HG03571 (cell line): ENCODE results near the gene LRWD1.
"Not testable (repeated sequence)": the region's sequence is repeated elsewhere in the genome, so short reads cannot be mapped to it uniquely, and the experiment has no call there.

ENCODE experiments used
- ATAC-seq: cut with Tn5 transposase; IDR thresholded peaks from one replicate; pipeline ENCODE4 v1.9.1; 2021; ENCODE audit not compliant: unreplicated experiment

Gene LRWD1

DNA sequence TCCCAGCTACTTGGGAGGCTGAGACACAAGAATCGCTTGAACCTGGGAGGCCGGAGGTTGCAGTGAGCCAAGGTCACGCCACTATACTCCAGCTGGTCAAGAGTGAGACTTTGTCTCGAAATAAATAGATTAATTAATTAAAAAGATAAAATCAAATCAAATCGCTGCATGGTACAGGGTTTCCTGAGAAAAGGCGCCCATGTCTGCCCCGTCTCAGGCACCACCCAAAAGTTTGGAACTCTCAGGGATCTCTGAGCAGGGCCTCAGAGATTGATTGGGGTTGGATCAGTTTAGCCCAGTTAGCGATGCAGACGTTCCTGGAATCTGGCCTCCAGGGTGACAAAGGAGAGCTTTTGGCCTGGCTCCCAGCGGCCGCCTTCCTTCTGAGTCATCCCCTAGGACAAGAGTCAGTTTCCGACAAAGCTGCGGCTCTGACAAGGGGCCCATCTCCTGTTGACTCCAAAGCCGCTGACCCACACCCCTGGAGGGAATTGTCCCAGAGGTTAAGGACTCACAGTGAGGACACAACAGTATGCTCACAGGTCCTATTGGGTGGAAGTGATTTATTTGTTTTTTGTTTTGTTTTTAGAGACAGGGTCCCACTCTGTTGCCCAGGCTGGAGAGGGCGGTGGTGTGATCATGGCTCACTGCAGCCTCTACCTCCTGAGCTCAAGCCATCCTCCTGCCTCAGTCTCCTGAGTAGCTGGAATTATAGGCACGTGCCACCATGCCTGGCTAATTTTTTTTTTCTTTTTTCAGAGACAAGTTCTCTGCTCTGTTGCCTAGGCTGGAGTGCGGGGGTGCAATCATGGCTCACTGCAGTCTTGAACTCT is 24.6 kb upstream of the LRWD1 start:
- no peak for ATAC-seq

GRCh38 chr7:102444961-102445673 is 19.7 kb upstream of the LRWD1 start:
- peak; percentile 46 for ATAC-seq

GRCh38 chr7:102445674-102446071 is 19.1 kb upstream of the LRWD1 start:
- ATAC-seq = no peak

GRCh38 chr7:102446387-102447156 is 18.2 kb upstream of the LRWD1 start:
- ATAC-seq = no peak

- ATAC-seq = no peak
These were observed 17.5 kb upstream of the LRWD1 start for GRCh38 chr7:102447311-102447710.

GRCh38 chr7:102449136-102449535 is 15.6 kb upstream of the LRWD1 start:
- no peak for ATAC-seq

GRCh38 chr7:102450242-102450641 is 14.5 kb upstream of the LRWD1 start:
- no peak for ATAC-seq

DNA sequence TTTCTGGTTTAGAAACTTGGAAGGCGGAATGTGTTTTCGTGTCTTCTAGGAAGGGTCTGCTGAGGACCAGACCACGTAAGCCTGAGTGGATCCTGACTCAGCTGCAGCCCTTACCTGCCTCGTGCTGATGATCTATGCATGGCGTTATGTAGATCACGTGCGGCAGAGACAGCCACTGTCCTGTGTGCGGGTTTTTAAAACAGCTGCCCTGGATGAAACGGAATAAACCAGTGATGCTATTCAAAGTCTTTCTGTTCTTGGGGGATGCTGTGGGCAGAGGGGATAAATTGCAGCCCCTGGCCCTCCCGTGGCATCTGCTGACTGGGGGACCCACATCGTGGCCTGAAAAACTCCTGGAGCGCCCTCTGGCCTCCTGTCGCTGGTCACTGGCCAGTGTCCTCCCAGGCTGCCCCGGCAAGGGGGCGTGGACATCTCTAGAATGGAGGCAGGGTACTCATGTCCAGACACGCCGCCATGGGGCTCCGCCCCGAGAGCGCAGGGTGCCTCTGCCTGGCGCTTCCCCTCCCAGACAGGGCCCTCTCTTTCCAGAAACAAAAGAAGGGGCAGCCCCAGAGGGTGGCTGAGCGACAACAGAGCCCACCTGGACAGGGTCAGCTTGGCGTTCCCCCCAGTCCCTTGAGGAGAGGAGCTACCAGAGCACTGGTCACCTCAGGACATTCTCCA is 13.3 kb upstream of the LRWD1 start:
- ATAC-seq = no peak

- ATAC-seq = no peak
These were observed 12.3 kb upstream of the LRWD1 start for GRCh38 chr7:102452451-102452850.

- no peak for ATAC-seq
These were observed 11.5 kb upstream of the LRWD1 start for GRCh38 chr7:102453319-102453718.

- ATAC-seq = no peak
These were observed 10.3 kb upstream of the LRWD1 start for GRCh38 chr7:102454468-102454867.

DNA sequence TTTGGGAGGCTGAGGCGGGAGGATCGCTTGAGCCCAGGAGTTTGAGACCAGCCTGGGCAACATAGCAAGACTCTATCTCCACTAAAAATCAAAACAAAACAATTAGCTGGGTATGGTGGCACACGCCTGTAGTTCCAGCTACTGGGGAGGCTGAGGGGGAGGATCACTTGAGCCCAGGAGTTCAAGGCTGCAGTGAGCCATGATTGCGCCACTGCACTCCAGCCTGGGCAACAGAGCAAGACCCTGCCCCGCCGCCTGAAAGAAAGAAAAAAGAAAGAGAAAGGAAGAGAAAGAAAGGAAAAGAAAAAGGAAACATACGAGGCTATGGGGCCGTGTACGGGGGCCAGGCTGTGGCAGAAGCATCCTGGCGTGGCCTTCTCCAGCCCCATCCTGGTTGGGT is 9.9 kb upstream of the LRWD1 start:
- ATAC-seq = not testable (repeated sequence)

GRCh38 chr7:102455596-102455995 is 9.2 kb upstream of the LRWD1 start:
- ATAC-seq = no peak

- ATAC-seq = no peak
These were observed 8.5 kb upstream of the LRWD1 start for GRCh38 chr7:102456327-102456726.

GRCh38 chr7:102457352-102457924 is 7.3 kb upstream of the LRWD1 start:
- ATAC-seq = no peak

GRCh38 chr7:102459221-102459844 is 5.5 kb upstream of the LRWD1 start:
- no peak for ATAC-seq

DNA sequence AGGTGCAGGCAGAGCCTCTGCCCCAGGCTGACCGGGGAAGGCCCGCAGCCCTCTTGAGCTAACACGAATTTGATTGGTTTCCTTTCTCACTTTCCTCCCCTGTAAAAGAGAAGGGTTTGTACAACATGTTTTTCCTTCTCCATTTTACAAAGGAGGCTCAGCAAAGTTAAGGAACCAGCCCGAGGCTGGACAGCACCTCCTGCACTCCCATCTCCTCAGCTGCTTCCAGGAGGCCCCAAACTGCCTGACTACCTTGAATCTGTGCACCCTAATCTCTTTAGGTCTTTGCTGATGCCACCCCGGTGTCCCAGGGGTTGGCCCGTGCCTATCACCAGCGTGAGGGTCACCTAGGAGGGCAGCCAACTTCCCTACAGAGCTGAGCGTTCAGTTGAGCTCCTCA is 4.3 kb upstream of the LRWD1 start:
- ATAC-seq = no peak

DNA sequence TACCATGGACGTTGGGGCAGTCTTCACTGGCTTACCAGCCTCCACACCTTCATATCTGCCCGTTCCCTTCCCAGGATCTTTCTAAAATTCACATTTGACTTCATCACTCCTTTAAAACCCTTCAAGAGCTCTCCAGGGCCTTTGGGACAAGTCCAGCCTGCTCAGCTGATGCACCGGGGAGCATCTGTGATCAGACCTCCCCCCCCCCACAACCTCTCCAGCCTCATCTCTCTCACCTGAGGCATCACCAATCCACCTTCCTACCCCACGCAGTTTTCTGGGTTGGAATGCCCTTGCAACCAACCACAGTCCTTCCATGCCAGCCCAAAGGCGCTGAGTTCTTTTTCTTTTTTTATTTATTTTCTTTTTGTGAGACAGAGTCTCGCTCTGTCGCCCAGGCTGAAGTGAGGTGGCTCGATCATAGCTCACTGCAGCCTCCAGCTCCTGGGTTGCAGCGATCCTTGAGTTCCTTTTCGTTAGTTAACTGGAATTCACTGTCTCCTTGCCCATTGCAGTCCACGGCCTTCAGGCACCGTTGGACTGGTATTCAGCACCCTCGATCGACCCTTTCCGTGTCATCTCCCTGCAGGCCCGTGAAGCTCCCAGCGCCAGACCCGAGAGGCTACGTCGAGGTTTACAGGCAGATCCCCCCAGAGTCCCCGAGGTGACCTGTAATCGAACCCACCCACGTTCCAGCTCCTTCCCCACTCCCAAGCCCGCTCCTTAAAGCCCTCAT is 775 bp upstream of the LRWD1 start:
- no peak for ATAC-seq

GRCh38 chr7:102466097-102466496 is 1.3 kb downstream of the LRWD1 start:
- no peak for ATAC-seq
